ENCODE results near the gene NEDD9. TPM values are rescaled to one million over a fixed set of nuclear protein-coding genes. Genes with fewer than 3 reads are reported as not detected.

The NEDD9 gene
- total RNA-seq, 1 experiment from 2014 or later: 11.5 TPM

- peak; percentile 61 for DNase-seq (ENCODE audit: low read depth)
These were observed 13.7 kb downstream of the NEDD9 start for GRCh38 chr6:11218538-11219399.

- no peak for DNase-seq (ENCODE audit: low read depth)
These were observed 14.4 kb downstream of the NEDD9 start for GRCh38 chr6:11218102-11218442.

- no peak for DNase-seq (ENCODE audit: low read depth)
These were observed 14.9 kb downstream of the NEDD9 start for GRCh38 chr6:11217360-11218101.

GRCh38 chr6:11215773-11216172, 16.7 kb downstream of the NEDD9 start:
- DNase-seq (ENCODE audit: low read depth): no peak

GRCh38 chr6:11214901-11215300, 17.6 kb downstream of the NEDD9 start:
- no peak for DNase-seq (ENCODE audit: low read depth)

- no peak for DNase-seq (ENCODE audit: low read depth)
These were observed 18.2 kb downstream of the NEDD9 start for GRCh38 chr6:11214084-11214833.

- no peak for DNase-seq (ENCODE audit: low read depth)
These were observed 18.9 kb downstream of the NEDD9 start for GRCh38 chr6:11213422-11214021.

GRCh38 chr6:11212664-11213063, 19.8 kb downstream of the NEDD9 start:
- DNase-seq (ENCODE audit: low read depth): peak; percentile 83

- no peak for DNase-seq (ENCODE audit: low read depth)
These were observed 21.2 kb downstream of the NEDD9 start for GRCh38 chr6:11211254-11211653.

- DNase-seq (ENCODE audit: low read depth): no peak
These were observed 21.9 kb downstream of the NEDD9 start for GRCh38 chr6:11210386-11211138.

GRCh38 chr6:11209906-11210305, 22.6 kb downstream of the NEDD9 start:
- no peak for DNase-seq (ENCODE audit: low read depth)

GRCh38 chr6:11209369-11209768, 23.1 kb downstream of the NEDD9 start:
- DNase-seq (ENCODE audit: low read depth): no peak

GRCh38 chr6:11208854-11209253, 23.6 kb downstream of the NEDD9 start:
- no peak for DNase-seq (ENCODE audit: low read depth)

GRCh38 chr6:11208267-11208666, 24.2 kb downstream of the NEDD9 start:
- DNase-seq (ENCODE audit: low read depth): no peak

- DNase-seq (ENCODE audit: low read depth): peak; percentile 92
These were observed 25.1 kb downstream of the NEDD9 start for GRCh38 chr6:11207199-11207968.

- no peak for DNase-seq (ENCODE audit: low read depth)
These were observed 25.9 kb downstream of the NEDD9 start for GRCh38 chr6:11206576-11206975.

- no peak for DNase-seq (ENCODE audit: low read depth)
These were observed 27.6 kb downstream of the NEDD9 start for GRCh38 chr6:11204794-11205366.

- DNase-seq (ENCODE audit: low read depth): no peak
These were observed 28.5 kb downstream of the NEDD9 start for GRCh38 chr6:11204005-11204399.

- no peak for DNase-seq (ENCODE audit: low read depth)
These were observed 29.0 kb downstream of the NEDD9 start for GRCh38 chr6:11203306-11204004.

All from RPMI7951 (cell line).